A673 (cell line): ENCODE measurements around the gene RPL39L. TPM values are rescaled to one million over a fixed set of nuclear protein-coding genes. Genes with fewer than 3 reads are reported as not detected.
"Not testable (repeated sequence)": the region's sequence is repeated elsewhere in the genome, so short reads cannot be mapped to it uniquely, and the experiment has no call there.

Experiments
- BruUV-seq: library from RNA; stranded (reverse); fragments of 400-500 nt; replicated peaks from 2 replicates; lab custom pipeline; 2021; lab: Mats Ljungman, UMichigan
- CTCF ChIA-PET: fragments of 300-600 bp; sonication (Branson Sonifier 250); formaldehyde crosslinking; loops from one replicate; lab custom pipeline; 2022; ENCODE audit warnings: antibody characterized with exemption; lab: Charles Lee
- POLR2A ChIA-PET: fragments of 300-600 bp; sonication (Branson Sonifier 250); formaldehyde crosslinking; loops from one replicate; lab custom pipeline; 2022; ENCODE audit warnings: antibody characterized with exemption; ENCODE audit not compliant: low non-redundant PET; lab: Charles Lee
- DNase-seq: peaks from one replicate; pipeline ENCODE4 v3.0.0-alpha.2; 2015; ENCODE audit warnings: low spot score
- H3K27ac ChIP-seq: fragments of 200-600 bp; sonication (generic); 2 replicates; pipeline ENCODE4 v1.5.1; 2016; ENCODE audit warnings: mixed run types, low read depth, mild to moderate bottlenecking, mixed read lengths, antibody characterized with exemption, low read length; ENCODE audit not compliant: poor library complexity, severe bottlenecking
- H3K27me3 ChIP-seq: fragments of 200-600 bp; sonication (generic); replicated peaks from 2 replicates; pipeline ENCODE4 v1.6.1; 2017; ENCODE audit warnings: mixed run types, low read depth, mild to moderate bottlenecking, mixed read lengths, antibody characterized with exemption, low read length; ENCODE audit not compliant: insufficient read depth, poor library complexity
- H3K36me3 ChIP-seq: fragments of 200-600 bp; sonication (generic); 2 replicates; pipeline ENCODE4 v1.6.1; 2016; ENCODE audit warnings: mixed run types, mild to moderate bottlenecking, mixed read lengths, antibody characterized with exemption, low read length; ENCODE audit not compliant: insufficient read depth, poor library complexity, severe bottlenecking
- H3K4me1 ChIP-seq: fragments of 200-600 bp; sonication (generic); 2 replicates; pipeline ENCODE4 v1.6.1; 2017; ENCODE audit warnings: mixed run types, mild to moderate bottlenecking, mixed read lengths, antibody characterized with exemption, low read length; ENCODE audit not compliant: insufficient read depth, poor library complexity, severe bottlenecking
- H3K4me3 ChIP-seq: fragments of 200-600 bp; sonication (generic); 2 replicates; pipeline ENCODE4 v1.5.1; 2016; ENCODE audit warnings: low read depth, mixed run types, mild to moderate bottlenecking, mixed read lengths, low read length; ENCODE audit not compliant: poor library complexity, severe bottlenecking
- H3K9me3 ChIP-seq: fragments of 200-600 bp; sonication (generic); 2 replicates; pipeline ENCODE4 v1.6.1; 2016; ENCODE audit warnings: mixed run types, low read depth, mild to moderate bottlenecking, mixed read lengths, antibody characterized with exemption, low read length; ENCODE audit not compliant: poor library complexity, severe bottlenecking
- EZH2 ChIP-seq: fragments of 200-600 bp; sonication (generic); IDR thresholded peaks from 2 replicates; pipeline ENCODE4 v1.6.1; 2017; ENCODE audit warnings: borderline replicate concordance, low read depth, mild to moderate bottlenecking, mixed read lengths, antibody characterized with exemption, low read length; ENCODE audit not compliant: poor library complexity, severe bottlenecking
- intact Hi-C: fragments of 100-400 bp; cut with micrococcal nuclease; formaldehyde crosslinking; loops from one replicate; pipeline ENCODE4 v1.10.0; 2022; ENCODE audit not compliant: unreplicated experiment
- total RNA-seq: library from RNA; stranded (reverse); gene quantifications from 2 replicates; pipeline ENCODE4 v1.2.3, GENCODE V29; 2021
- TF ChIP-seq, protein P1 (sequence below): fragments of 300-800, 200-600 bp; sonication (generic); conservative IDR thresholded peaks from 2 replicates; pipeline ENCODE4 v1.5.1; 2017; ENCODE audit warnings: low read depth, mild to moderate bottlenecking, antibody characterized with exemption, low read length, moderate library complexity, mixed read lengths

Gene RPL39L
- total RNA-seq, 1 experiment from 2014 or later: 35.3 TPM

DNA sequence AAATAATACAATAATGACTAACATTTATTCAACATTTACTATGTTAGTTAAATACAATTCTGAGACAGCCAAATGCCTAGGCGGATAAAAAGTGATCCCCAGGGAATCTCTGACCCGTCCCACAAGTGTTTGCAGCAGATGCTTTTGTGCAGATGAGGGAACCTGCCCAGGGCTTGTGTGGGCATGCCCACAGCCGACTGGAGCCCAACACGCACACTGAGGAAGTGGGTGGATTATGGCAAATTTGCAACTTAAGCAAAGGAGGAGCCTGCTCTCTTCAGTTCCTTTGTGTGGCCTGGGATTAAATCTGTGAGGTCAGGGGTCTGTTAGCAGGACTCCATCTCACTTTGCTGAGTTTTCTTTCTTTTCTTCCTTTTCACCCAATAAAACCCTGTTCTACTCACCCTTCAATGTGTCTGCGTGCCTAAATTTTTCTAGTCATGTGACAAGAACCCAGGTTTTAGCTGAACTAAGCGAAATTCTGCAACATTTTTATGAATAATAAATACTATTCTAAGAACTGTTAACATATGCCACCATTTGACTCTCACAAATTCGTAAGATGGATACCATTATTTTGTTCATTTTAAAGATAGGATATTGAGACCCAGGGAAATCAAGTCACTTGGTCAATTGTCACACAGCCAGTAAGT, 44.0 kb upstream of the RPL39L start:
- no TSS peak for BruUV-seq
- H3K27ac ChIP-seq: peak overlapping the region; percentile 46
- no peak overlapping the region for H3K4me3 ChIP-seq
- TF ChIP-seq, protein P1, sequence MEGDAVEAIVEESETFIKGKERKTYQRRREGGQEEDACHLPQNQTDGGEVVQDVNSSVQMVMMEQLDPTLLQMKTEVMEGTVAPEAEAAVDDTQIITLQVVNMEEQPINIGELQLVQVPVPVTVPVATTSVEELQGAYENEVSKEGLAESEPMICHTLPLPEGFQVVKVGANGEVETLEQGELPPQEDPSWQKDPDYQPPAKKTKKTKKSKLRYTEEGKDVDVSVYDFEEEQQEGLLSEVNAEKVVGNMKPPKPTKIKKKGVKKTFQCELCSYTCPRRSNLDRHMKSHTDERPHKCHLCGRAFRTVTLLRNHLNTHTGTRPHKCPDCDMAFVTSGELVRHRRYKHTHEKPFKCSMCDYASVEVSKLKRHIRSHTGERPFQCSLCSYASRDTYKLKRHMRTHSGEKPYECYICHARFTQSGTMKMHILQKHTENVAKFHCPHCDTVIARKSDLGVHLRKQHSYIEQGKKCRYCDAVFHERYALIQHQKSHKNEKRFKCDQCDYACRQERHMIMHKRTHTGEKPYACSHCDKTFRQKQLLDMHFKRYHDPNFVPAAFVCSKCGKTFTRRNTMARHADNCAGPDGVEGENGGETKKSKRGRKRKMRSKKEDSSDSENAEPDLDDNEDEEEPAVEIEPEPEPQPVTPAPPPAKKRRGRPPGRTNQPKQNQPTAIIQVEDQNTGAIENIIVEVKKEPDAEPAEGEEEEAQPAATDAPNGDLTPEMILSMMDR: no peak
- TF ChIP-seq EZH2: no peak
- H3K4me1 ChIP-seq: peaks cover 18% of the 10 kb centered on the region
- H3K36me3 ChIP-seq: no peaks in the 10 kb centered on the region
- CTCF ChIA-PET: no interaction called here
- intact Hi-C loops: no loop called here
- H3K9me3 ChIP-seq: no peaks in the 10 kb centered on the region
- peak; percentile 80 for DNase-seq
- no peaks in the 10 kb centered on the region for H3K27me3 ChIP-seq
- POLR2A ChIA-PET: no interaction called here

DNA sequence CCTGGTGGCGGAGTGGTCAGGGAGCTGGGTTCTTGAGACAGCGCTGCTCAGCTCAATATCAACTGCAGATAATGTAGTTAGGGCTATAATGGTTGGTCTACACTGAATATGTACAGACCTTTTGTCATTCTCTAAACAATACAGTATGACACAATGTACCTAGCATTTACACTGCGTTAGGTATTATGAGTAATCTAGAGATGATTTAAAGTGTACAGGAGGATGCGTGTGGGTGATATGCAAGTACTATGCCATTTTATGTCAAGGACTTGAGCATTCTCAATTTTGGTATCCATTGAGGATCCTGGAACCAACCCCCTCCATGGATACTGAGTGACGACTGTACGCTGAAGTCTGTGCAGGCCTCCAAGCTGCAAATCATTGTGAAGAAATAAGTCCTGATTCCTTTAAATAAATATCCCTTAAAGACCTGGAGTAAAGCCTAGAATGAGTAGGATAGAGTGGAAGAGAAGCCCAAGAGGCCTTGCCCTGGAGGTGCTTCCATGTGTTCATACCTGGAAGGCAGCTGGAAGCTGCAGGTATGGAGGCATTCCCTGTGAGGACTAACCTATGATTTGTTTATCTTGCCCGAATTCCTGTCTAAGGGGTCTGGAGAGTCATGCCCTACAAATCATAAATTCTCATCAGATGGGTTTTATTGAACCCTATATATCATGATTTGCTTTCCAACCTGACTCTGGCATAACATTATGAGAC, 42.3 kb upstream of the RPL39L start:
- CTCF ChIA-PET: no interaction called here
- intact Hi-C loops: no loop called here
- TF ChIP-seq EZH2: no peak
- TF ChIP-seq, protein P1: no peak

DNA sequence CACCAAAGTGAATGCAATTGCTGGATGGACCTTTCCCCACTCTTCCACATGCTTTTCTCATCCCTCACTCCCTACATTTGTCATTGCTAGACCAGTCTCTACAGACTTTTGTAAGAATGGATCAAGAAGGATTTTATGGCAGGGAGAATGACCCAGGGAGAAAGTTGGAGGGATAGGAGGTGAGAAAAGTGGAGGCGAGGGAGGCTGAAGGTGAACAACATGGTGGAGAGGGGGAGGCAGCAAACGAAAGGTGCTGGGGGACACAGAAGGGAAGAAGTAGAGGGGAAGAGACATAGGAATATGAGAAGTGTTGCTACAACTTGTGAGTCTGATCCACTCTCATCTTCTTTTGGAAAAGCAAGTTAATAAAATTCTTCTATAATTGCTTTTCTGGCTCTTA, 33.6 kb upstream of the RPL39L start:
- Histone ChIP-seq H3K27ac (no peak overlapping the region), H3K9me3 (no peaks in the 10 kb centered on the region), H3K27me3 (no peaks in the 10 kb centered on the region), H3K4me1 (no peaks in the 10 kb centered on the region), H3K4me3 (no peak overlapping the region), H3K36me3 (no peaks in the 10 kb centered on the region)
- TF ChIP-seq, protein P1: no peak
- no peak for TF ChIP-seq EZH2
- ChIA-PET POLR2A (no interaction called here), CTCF (no interaction called here)
- intact Hi-C loops: no loop called here
- no TSS peak for BruUV-seq
- no peak for DNase-seq

More for the DNA sequence above, 42.3 kb upstream of the RPL39L start:
- Histone ChIP-seq H3K27me3 (no peaks in the 10 kb centered on the region), H3K4me3 (no peak overlapping the region), H3K9me3 (no peaks in the 10 kb centered on the region), H3K27ac (no peak overlapping the region), H3K36me3 (no peaks in the 10 kb centered on the region), H3K4me1 (peaks cover 18% of the 10 kb centered on the region)
- BruUV-seq: no TSS peak
- no peak for DNase-seq
- POLR2A ChIA-PET: no interaction called here

DNA sequence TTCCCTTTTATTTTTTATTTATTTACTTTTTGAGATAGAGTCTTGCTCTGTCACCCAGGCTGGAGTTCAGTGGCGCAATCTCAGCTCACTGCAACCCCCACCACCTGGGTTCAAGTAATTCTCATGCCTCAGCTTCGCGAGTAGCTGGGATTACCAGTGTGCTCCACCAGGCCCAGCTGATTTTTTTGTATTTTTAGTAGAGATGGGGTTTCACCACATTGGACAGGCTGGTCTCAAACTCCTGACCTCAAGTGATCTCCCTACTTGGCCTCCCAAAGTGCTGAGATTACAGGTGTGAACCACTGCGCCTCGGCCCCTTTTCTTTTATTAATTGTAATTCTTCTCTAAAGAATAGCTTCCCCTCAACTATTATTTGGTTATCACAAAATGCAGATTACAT, 31.6 kb upstream of the RPL39L start:
- H3K4me1 ChIP-seq, intact Hi-C loops, H3K27ac ChIP-seq, POLR2A ChIA-PET, DNase-seq, H3K36me3 ChIP-seq, BruUV-seq, H3K9me3 ChIP-seq, H3K4me3 ChIP-seq, H3K27me3 ChIP-seq: not testable (repeated sequence)
- CTCF ChIA-PET: interaction anchor here (0.6 kb wide), 1 partner anchor 22 kb away, joined by 3 read pairs; no protein-coding TSS in a partner anchor
